ENCODE measurements around the gene FAM131A.

Gene FAM131A

GRCh38 chr3:184395320-184395660, 57.9 kb downstream of the FAM131A start:
- no peak overlapping the region for H3K4me3 ChIP-seq (ENCODE audit: low read length)
- H3K27me3 ChIP-seq (ENCODE audit: control insufficient read depth, insufficient read depth, low read length), result no peaks in the 10 kb centered on the region
- H3K27ac ChIP-seq (ENCODE audit: low read length), result no peak overlapping the region

More at GRCh38 chr3:184395320-184395660, 57.9 kb downstream of the FAM131A start:
- no CpG with 5 or more reads among the region's 5 CpGs for WGBS (ENCODE audit: insufficient coverage, insufficient read length)
- no peaks in the 10 kb centered on the region for H3K36me3 ChIP-seq (ENCODE audit: control insufficient read depth, insufficient read depth, low read length)
- no peak for DNase-seq (ENCODE audit: low read depth, low spot score)
- no peaks in the 10 kb centered on the region for H3K9me3 ChIP-seq (ENCODE audit: control insufficient read depth, insufficient read depth, low read length)
- H3K4me1 ChIP-seq (ENCODE audit: control insufficient read depth, insufficient read depth, low read length), result peaks cover 1% of the 10 kb centered on the region; the same call in 1 of the 2 replicates

Measured in iPS DF 6.9 (cell line).